Neutrophil (primary cell): Measurements from ENCODE around the gene NXPH4.

Source experiments
- H3K27ac ChIP-seq: fragments of 200-600 bp; sonication (generic); 2 replicates; pipeline ENCODE4 v1.5.1; 2016; ENCODE audit warnings: mild to moderate bottlenecking, moderate library complexity
- H3K27me3 ChIP-seq: fragments of 200-600 bp; sonication (generic); 2 replicates; pipeline ENCODE4 v1.6.0; 2016; ENCODE audit warnings: mild to moderate bottlenecking
- H3K36me3 ChIP-seq: fragments of 200-600 bp; sonication (generic); 2 replicates; pipeline ENCODE4 v1.5.1; 2017
- H3K4me1 ChIP-seq, 2 experiments: fragments of 200-600 bp in 1 of 2; sonication (generic) in 1 of 2; 1 replicate in 1 of 2; 2 replicates in 1 of 2; pipeline versions ENCODE4 v1.5.1 to v1.6.1; 2013 to 2016; ENCODE audit warnings: low read depth in 1 of 2, low read length in 1 of 2, mild to moderate bottlenecking in 1 of 2, moderate library complexity in 1 of 2; ENCODE audit not compliant: control insufficient read depth in 1 of 2, insufficient read depth in 1 of 2
- H3K4me3 ChIP-seq, 2 experiments: fragments of 200-600 bp in 1 of 2; sonication (generic) in 1 of 2; 1 replicate in 1 of 2; 2 replicates in 1 of 2; pipeline ENCODE4 v1.5.1; 2013 to 2016; ENCODE audit warnings: low read depth in 1 of 2, low read length in 1 of 2, mild to moderate bottlenecking in 1 of 2, moderate library complexity in 1 of 2
- H3K9me3 ChIP-seq: fragments of 200-600 bp; sonication (generic); 2 replicates; pipeline ENCODE4 v1.5.1; 2016
- CTCF ChIP-seq: fragments of 200-600 bp; sonication (generic); IDR thresholded peaks from 2 replicates; pipeline ENCODE4 v1.5.1; 2016; ENCODE audit warnings: antibody characterized with exemption

NXPH4 gene

GRCh38 chr12:57230381-57231155, 14.0 kb downstream of the NXPH4 start:
- Histone ChIP-seq H3K4me1 (peaks cover 29 to 36% of the 10 kb centered on the region in 2 experiments), H3K9me3 (no peaks in the 10 kb centered on the region), H3K4me3 (peak overlapping the region in 1 of 2 experiments; percentile 51), H3K36me3 (peaks cover 21% of the 10 kb centered on the region), H3K27ac (no peak overlapping the region), H3K27me3 (peaks cover 46% of the 10 kb centered on the region)
- TF ChIP-seq CTCF: no peak

GRCh38 chr12:57231276-57232021, 14.9 kb downstream of the NXPH4 start:
- no peak overlapping the region for H3K4me3 ChIP-seq
- H3K36me3 ChIP-seq: peaks cover 21% of the 10 kb centered on the region
- peaks cover 46% of the 10 kb centered on the region for H3K27me3 ChIP-seq
- peaks cover 25 to 32% of the 10 kb centered on the region in 2 experiments for H3K4me1 ChIP-seq
- no peak for TF ChIP-seq CTCF
- H3K27ac ChIP-seq: no peak overlapping the region
- H3K9me3 ChIP-seq: no peaks in the 10 kb centered on the region

GRCh38 chr12:57232156-57232756, 15.7 kb downstream of the NXPH4 start:
- Histone ChIP-seq H3K4me1 (peaks cover 23 to 25% of the 10 kb centered on the region in 2 experiments), H3K36me3 (peaks cover 21% of the 10 kb centered on the region), H3K27me3 (peaks cover 46% of the 10 kb centered on the region), H3K4me3 (no peak overlapping the region), H3K9me3 (no peaks in the 10 kb centered on the region), H3K27ac (no peak overlapping the region)
- no peak for TF ChIP-seq CTCF

GRCh38 chr12:57233357-57234232, 17.0 kb downstream of the NXPH4 start:
- H3K4me1 ChIP-seq: peaks cover 28 to 34% of the 10 kb centered on the region in 2 experiments
- no peaks in the 10 kb centered on the region for H3K9me3 ChIP-seq
- H3K4me3 ChIP-seq: no peak overlapping the region
- peaks cover 21% of the 10 kb centered on the region for H3K36me3 ChIP-seq
- peaks cover 46% of the 10 kb centered on the region for H3K27me3 ChIP-seq
- TF ChIP-seq CTCF: no peak
- H3K27ac ChIP-seq: no peak overlapping the region

GRCh38 chr12:57234233-57234570, 17.6 kb downstream of the NXPH4 start:
- Histone ChIP-seq H3K4me1 (peaks cover 30 to 35% of the 10 kb centered on the region in 2 experiments), H3K4me3 (no peak overlapping the region), H3K36me3 (peaks cover 21% of the 10 kb centered on the region), H3K27ac (no peak overlapping the region), H3K27me3 (peaks cover 46% of the 10 kb centered on the region), H3K9me3 (no peaks in the 10 kb centered on the region)
- no peak for TF ChIP-seq CTCF
